DND-41 (cell line): Measurements from ENCODE around the gene SRGN.

Experiments
- ATAC-seq: fragments of 200-7000 bp; cut with Tn5 transposase; 3 replicates; pipeline ENCODE4 v1.9.1; 2021; ENCODE audit warnings: low read depth; ENCODE audit not compliant: insufficient read depth
- DNase-seq: peaks from one replicate; pipeline ENCODE4 v3.0.0-alpha.2; 2020
- H2AFZ ChIP-seq: 2 replicates; pipeline ENCODE4 v1.6.0; 2012; ENCODE audit warnings: low read depth, low read length
- H3K27ac ChIP-seq: 2 replicates; pipeline ENCODE4 v1.5.1; 2012; ENCODE audit warnings: low read length, inconsistent platforms
- H3K27me3 ChIP-seq: fragments of 200-600 bp; sonication (generic); 2 replicates; pipeline ENCODE4 v1.6.0; 2012; ENCODE audit warnings: low read length, mild to moderate bottlenecking, inconsistent platforms; ENCODE audit not compliant: insufficient read depth, poor library complexity
- H3K36me3 ChIP-seq: 2 replicates; pipeline ENCODE4 v1.5.1; 2012; ENCODE audit warnings: low read length, inconsistent platforms; ENCODE audit not compliant: insufficient read depth
- H3K4me1 ChIP-seq: 2 replicates; pipeline ENCODE4 v1.5.1; 2012; ENCODE audit warnings: mild to moderate bottlenecking, low read length; ENCODE audit not compliant: insufficient read depth
- H3K4me2 ChIP-seq: 2 replicates; pipeline ENCODE4 v1.6.0; 2012; ENCODE audit warnings: mild to moderate bottlenecking, moderate library complexity, low read length, inconsistent platforms; ENCODE audit not compliant: insufficient read depth
- H3K4me3 ChIP-seq, 2 experiments: fragments of 200-600 bp in 1 of 2; shearing (Covaris generic) in 1 of 2; 2 replicates each; pipeline ENCODE4 v1.5.1; 2012 to 2016; ENCODE audit warnings: inconsistent platforms in 2 of 2, low read length in 2 of 2, mild to moderate bottlenecking in 2 of 2, low read depth in 1 of 2, moderate library complexity in 1 of 2
- H3K79me2 ChIP-seq: 2 replicates; pipeline ENCODE4 v1.6.0; 2012; ENCODE audit warnings: low read length, inconsistent platforms; ENCODE audit not compliant: insufficient read depth
- H3K9ac ChIP-seq: 2 replicates; pipeline ENCODE4 v1.6.0; 2012; ENCODE audit warnings: low read depth, mild to moderate bottlenecking, inconsistent platforms, low read length, moderate library complexity
- H3K9me3 ChIP-seq: 2 replicates; pipeline ENCODE4 v1.5.1; 2012; ENCODE audit warnings: low read length, moderate library complexity, mild to moderate bottlenecking, inconsistent platforms; ENCODE audit not compliant: insufficient read depth, severe bottlenecking
- H4K20me1 ChIP-seq: 2 replicates; pipeline ENCODE4 v1.6.0; 2012; ENCODE audit warnings: low read length; ENCODE audit not compliant: insufficient read depth
- CTCF ChIP-seq: IDR thresholded peaks from 2 replicates; pipeline ENCODE4 v1.5.1; 2012; ENCODE audit warnings: borderline replicate concordance, low read length, moderate library complexity, mild to moderate bottlenecking; ENCODE audit not compliant: poor library complexity, severe bottlenecking; ENCODE audit errors: extremely low read depth
- EZH2 ChIP-seq: IDR thresholded peaks from 3 replicates; pipeline ENCODE4 v1.6.1; 2012; ENCODE audit warnings: borderline replicate concordance, low read depth, mild to moderate bottlenecking, moderate library complexity, low read length, inconsistent platforms; ENCODE audit not compliant: severe bottlenecking

The SRGN gene

DNA sequence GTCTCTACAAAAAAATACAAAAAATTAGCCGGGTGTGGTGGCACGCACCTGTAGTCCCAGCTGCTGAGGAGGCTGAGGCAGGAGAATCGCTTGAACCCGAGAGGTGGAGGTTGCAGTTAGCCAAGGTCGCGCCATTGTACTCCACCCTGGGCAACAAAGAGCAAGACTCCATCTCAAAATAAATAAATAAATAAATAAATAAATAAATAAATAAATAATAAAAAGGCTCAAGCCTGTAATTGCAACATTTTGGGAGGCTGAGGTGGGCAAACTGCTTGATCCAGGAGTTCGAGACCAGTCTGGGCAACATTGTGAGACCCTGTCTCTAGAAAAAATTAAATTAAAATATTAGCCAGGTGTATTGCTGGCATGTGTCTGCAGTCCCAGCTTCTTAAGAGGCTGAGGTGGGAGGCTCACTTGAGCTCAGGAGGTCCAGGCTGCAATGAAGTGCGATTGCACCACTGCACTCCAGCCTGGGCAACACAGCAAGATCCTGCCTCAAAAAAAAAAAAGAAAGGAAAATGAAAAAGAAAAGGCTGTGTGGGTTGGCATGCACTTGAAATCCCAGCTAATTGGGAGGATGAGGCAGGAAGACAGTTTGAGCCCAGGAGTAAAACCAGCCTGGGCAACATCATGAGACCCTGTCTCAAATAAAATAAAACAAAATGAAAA lies 27.6 kb upstream of the SRGN start:
- Histone ChIP-seq H3K27me3 (peaks cover 6% of the 10 kb centered on the region), H3K27ac (no peak overlapping the region)
- no peak for ATAC-seq

GRCh38 chr10:69061305-69062161 lies 26.4 kb upstream of the SRGN start:
- H3K4me2 ChIP-seq = no peak overlapping the region
- no peak overlapping the region for H3K9ac ChIP-seq

More for the DNA sequence above, 27.6 kb upstream of the SRGN start:
- Histone ChIP-seq H3K36me3 (no peaks in the 10 kb centered on the region), H4K20me1 (no peaks in the 10 kb centered on the region), H2AFZ (no peak overlapping the region), H3K4me3 (no peak overlapping the region), H3K9ac (no peak overlapping the region), H3K4me2 (no peak overlapping the region), H3K4me1 (no peaks in the 10 kb centered on the region), H3K79me2 (no peaks in the 10 kb centered on the region), H3K9me3 (no peaks in the 10 kb centered on the region)
- no peak for DNase-seq
- no peak for TF ChIP-seq CTCF
- no peak for TF ChIP-seq EZH2

GRCh38 chr10:69062901-69063300 lies 25.0 kb upstream of the SRGN start:
- H3K27ac ChIP-seq = no peak overlapping the region
- no peak for TF ChIP-seq CTCF
- TF ChIP-seq EZH2 = no peak
- H3K9me3 ChIP-seq = no peaks in the 10 kb centered on the region
- H3K79me2 ChIP-seq = no peaks in the 10 kb centered on the region
- H3K9ac ChIP-seq = no peak overlapping the region
- no peaks in the 10 kb centered on the region for H3K4me1 ChIP-seq
- no peak overlapping the region for H3K4me3 ChIP-seq
- H3K27me3 ChIP-seq = peaks cover 6% of the 10 kb centered on the region
- ATAC-seq (no peak), DNase-seq (no peak)
- H2AFZ ChIP-seq = no peak overlapping the region
- H4K20me1 ChIP-seq = no peaks in the 10 kb centered on the region
- no peak overlapping the region for H3K4me2 ChIP-seq
- H3K36me3 ChIP-seq = no peaks in the 10 kb centered on the region

More at GRCh38 chr10:69061305-69062161, 26.4 kb upstream of the SRGN start:
- H2AFZ ChIP-seq = no peak overlapping the region
- no peak for DNase-seq
- H3K79me2 ChIP-seq = no peaks in the 10 kb centered on the region
- no peak overlapping the region for H3K4me3 ChIP-seq
- H3K27me3 ChIP-seq = peaks cover 6% of the 10 kb centered on the region
- H3K36me3 ChIP-seq = no peaks in the 10 kb centered on the region
- no peak for ATAC-seq
- no peaks in the 10 kb centered on the region for H3K9me3 ChIP-seq
- no peaks in the 10 kb centered on the region for H3K4me1 ChIP-seq
- TF ChIP-seq CTCF (no peak), EZH2 (no peak)
- no peaks in the 10 kb centered on the region for H4K20me1 ChIP-seq
- no peak overlapping the region for H3K27ac ChIP-seq
